Fibroblast of pulmonary artery (primary cell): ENCODE measurements around the gene PIK3R2.

Experiments used
- DNase-seq: peaks from one replicate; pipeline ENCODE4 v3.0.0-alpha.2; 2010; ENCODE audit warnings: low read depth
- H3K4me3 ChIP-seq: replicated peaks from 2 replicates; pipeline ENCODE4 v1.5.1; 2011; ENCODE audit warnings: low read depth, mild to moderate bottlenecking, control low read depth, low read length, moderate library complexity
- CTCF ChIP-seq: IDR thresholded peaks from 2 replicates; pipeline ENCODE4 v1.5.1; 2011; ENCODE audit warnings: mild to moderate bottlenecking, control low read depth, low read length, inconsistent platforms; ENCODE audit errors: missing control alignments

Gene PIK3R2

GRCh38 chr19:18202778-18203407, 49.9 kb downstream of the PIK3R2 start:
- peak; percentile 21 for TF ChIP-seq CTCF
- no peak for DNase-seq

DNA sequence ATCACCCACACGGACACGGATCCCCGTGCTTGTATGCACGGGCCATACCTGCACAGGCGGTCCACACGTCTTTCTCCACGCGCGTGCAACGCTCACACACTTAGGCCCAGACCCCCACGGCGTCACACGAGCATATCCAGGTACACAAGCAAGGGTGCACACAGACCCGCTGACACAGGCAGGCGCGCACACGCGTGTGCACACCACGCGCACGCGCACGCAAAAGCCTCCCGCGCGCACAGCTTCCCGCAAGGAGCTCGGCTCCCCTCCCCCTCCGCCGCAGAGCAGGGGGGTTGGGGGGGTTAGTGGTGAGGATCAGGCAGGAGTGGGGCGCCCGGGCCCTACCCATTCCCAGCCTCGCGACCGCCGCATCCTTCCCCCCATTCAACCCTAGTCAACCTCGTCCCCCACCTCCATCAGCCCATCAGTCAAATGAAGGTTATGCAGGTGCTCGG, 50.5 kb downstream of the PIK3R2 start:
- no peak for DNase-seq
- no peak for TF ChIP-seq CTCF
- peak overlapping the region; percentile 83 for H3K4me3 ChIP-seq

More at GRCh38 chr19:18202778-18203407, 49.9 kb downstream of the PIK3R2 start:
- H3K4me3 ChIP-seq = peak overlapping the region; percentile 83

GRCh38 chr19:18203863-18204393, 51.0 kb downstream of the PIK3R2 start, which contains the start of gene RAB3A:
Gene RAB3A (minus strand): TSS chr19:18204042. CDS start chr19:18202740, 1,302 bp downstream.
- peak within 1 kb of the TSS; percentile 83 for H3K4me3 ChIP-seq
- TF ChIP-seq CTCF = no peak
- peak; percentile 100 for DNase-seq

- DNase-seq = no peak
- no peak for TF ChIP-seq CTCF
- peak overlapping the region; percentile 83 for H3K4me3 ChIP-seq
Measured at GRCh38 chr19:18204394-18205199, 51.6 kb downstream of the PIK3R2 start.

- DNase-seq = peak; percentile 72
- no peak for TF ChIP-seq CTCF
- H3K4me3 ChIP-seq = peak overlapping the region; percentile 83
Measured at GRCh38 chr19:18205200-18205892, 52.4 kb downstream of the PIK3R2 start.

GRCh38 chr19:18206018-18206417, 53.1 kb downstream of the PIK3R2 start:
- TF ChIP-seq CTCF = no peak
- H3K4me3 ChIP-seq = peak overlapping the region; percentile 83
- no peak for DNase-seq
